Motor neuron (in vitro differentiated cells): ENCODE results near the gene PIK3C2B. TPM values are rescaled to one million over a fixed set of nuclear protein-coding genes. Genes with fewer than 3 reads are reported as not detected.
"Not testable (repeated sequence)": the region's sequence is repeated elsewhere in the genome, so short reads cannot be mapped to it uniquely, and the experiment has no call there.

ENCODE experiments used
- ATAC-seq, 8 experiments: fragments of 200-7000 bp; cut with Tn5 transposase; replicated peaks in 6 of 8; 2 replicates each; pipeline ENCODE4 v1.8.0; 2021; ENCODE audit warnings: mild to moderate bottlenecking in 8 of 8, moderate library complexity in 8 of 8
- H3K27ac ChIP-seq, 2 donors: fragments of 250-450 bp; sonication (Bioruptor Pico); 2 replicates each; pipeline ENCODE4 v1.9.0; 2021; ENCODE audit warnings: antibody characterized with exemption in 2 of 2, mild to moderate bottlenecking in 2 of 2, moderate library complexity in 1 of 2
- H3K4me1 ChIP-seq, 2 donors: fragments of 250-450 bp; sonication (Bioruptor Pico); replicated peaks in 1 of 2; 2 replicates each; pipeline ENCODE4 v1.6.1; 2021; ENCODE audit warnings: antibody characterized with exemption in 2 of 2, mild to moderate bottlenecking in 2 of 2, moderate library complexity in 1 of 2
- H3K4me3 ChIP-seq, 5 donors: fragments of 250-450 bp; sonication (Bioruptor Pico); 2 replicates each; pipeline ENCODE4 v1.9.0; 2021; ENCODE audit warnings: antibody characterized with exemption in 5 of 5, mild to moderate bottlenecking in 5 of 5, moderate library complexity in 4 of 5
- WGBS, 10 experiments: fragments of 450-650 bp; shearing (Covaris generic); methylation state at CpG; one replicate each; pipeline ENCODE4 v1.0.0; 2022; 5-methylcytosine and 5-hydroxymethylcytosine counted together
- in situ Hi-C, 9 experiments: fragments of 400-800 bp; cut with MboI; loops; one replicate each; pipeline ENCODE4 v1.15.0; 2021; ENCODE audit warnings: low sequenced_read_pairs in 9 of 9, low pct_unique_long_range_greater_than_20kb in 2 of 9; ENCODE audit not compliant: unreplicated experiment in 9 of 9
- total RNA-seq, 8 experiments: library from RNA; unstranded; fragments of 300-600 nt; gene quantifications; 2 replicates each; pipeline versions ENCODE4 v1.2.3 to v1.2.4, GENCODE V29; 2022

Gene PIK3C2B
- total RNA-seq, 8 experiments from 2014 or later: 4.6 to 60.2 (median 23.7) TPM

GRCh38 chr1:204487256-204487615 is 7.4 kb downstream of the PIK3C2B start:
- H3K4me3 ChIP-seq: no peak overlapping the region
- 63 to 100% (median 84%) methylated on average over 2 to 5 of the region's 5 CpGs; no CpG with 5 or more reads in 2 of the 10 experiments for whole genome bisulfite sequencing, 10 experiments
- no peak for ATAC-seq
- H3K4me1 ChIP-seq: peaks cover 8 to 26% of the 10 kb centered on the region in 2 donors
- in situ Hi-C loops: no loop called here
- H3K27ac ChIP-seq: no peak overlapping the region

- peaks cover 8 to 26% of the 10 kb centered on the region in 2 donors for H3K4me1 ChIP-seq
- H3K27ac ChIP-seq, in situ Hi-C loops, ATAC-seq, H3K4me3 ChIP-seq: not testable (repeated sequence)
- WGBS, 10 experiments: 70 to 100% (median 92%) methylated on average over 3 to 9 of the region's 9 CpGs; no CpG with 5 or more reads in 1 of the 10 experiments
Observed at GRCh38 chr1:204486513-204487255, 7.9 kb downstream of the PIK3C2B start.

GRCh38 chr1:204483791-204484190 is 10.8 kb downstream of the PIK3C2B start:
- WGBS, 10 experiments: 50 to 95% (median 73%) methylated on average over 2 to 7 of the region's 7 CpGs; no CpG with 5 or more reads in 3 of the 10 experiments
- no peak for ATAC-seq

GRCh38 chr1:204480515-204480914 is 14.1 kb downstream of the PIK3C2B start:
- in situ Hi-C loops: no loop called here
- H3K27ac ChIP-seq: no peak overlapping the region
- peak in 5 of 8 experiments; percentile 49 to 70 (median 68) for ATAC-seq
- H3K4me1 ChIP-seq: peaks cover 18 to 36% of the 10 kb centered on the region in 2 donors
- no peak overlapping the region for H3K4me3 ChIP-seq
- whole genome bisulfite sequencing, 10 experiments: 73 to 100% (median 80%) methylated on average over 2 to 8 of the region's 8 CpGs; no CpG with 5 or more reads in 4 of the 10 experiments

More at GRCh38 chr1:204483791-204484190, 10.8 kb downstream of the PIK3C2B start:
- in situ Hi-C loops: no loop called here
- Histone ChIP-seq H3K27ac (no peak overlapping the region), H3K4me1 (peaks cover 18 to 35% of the 10 kb centered on the region in 2 donors), H3K4me3 (no peak overlapping the region)

GRCh38 chr1:204479387-204480136 is 15.0 kb downstream of the PIK3C2B start:
- peaks cover 18 to 35% of the 10 kb centered on the region in 2 donors for H3K4me1 ChIP-seq
- ATAC-seq: no peak
- WGBS, 10 experiments: 54 to 96% (median 86%) methylated on average over 2 to 12 of the region's 13 CpGs; no CpG with 5 or more reads in 2 of the 10 experiments
- no peak overlapping the region for H3K4me3 ChIP-seq
- in situ Hi-C loops: no loop called here
- H3K27ac ChIP-seq: no peak overlapping the region

- ATAC-seq: no peak
- Histone ChIP-seq H3K27ac (no peak overlapping the region), H3K4me3 (no peak overlapping the region), H3K4me1 (peaks cover 18 to 33% of the 10 kb centered on the region in 2 donors)
- in situ Hi-C loops: no loop called here
- 43 to 100% (median 96%) methylated on average over 1 to 2 of the region's 2 CpGs; no CpG with 5 or more reads in 4 of the 10 experiments for WGBS, 10 experiments
Observed at GRCh38 chr1:204478921-204479320, 15.7 kb downstream of the PIK3C2B start.

GRCh38 chr1:204478172-204478899 is 16.3 kb downstream of the PIK3C2B start:
- H3K27ac ChIP-seq: no peak overlapping the region

GRCh38 chr1:204477036-204477740 is 17.4 kb downstream of the PIK3C2B start:
- WGBS, 10 experiments: 47 to 100% (median 89%) methylated on average over 2 to 5 of the region's 5 CpGs; no CpG with 5 or more reads in 4 of the 10 experiments
- in situ Hi-C loops: no loop called here
- H3K4me1 ChIP-seq: peaks cover 16 to 27% of the 10 kb centered on the region in 2 donors
- ATAC-seq: peak in 2 of 8 experiments; percentile 7 to 11
- H3K27ac ChIP-seq: no peak overlapping the region
- H3K4me3 ChIP-seq: no peak overlapping the region

More at GRCh38 chr1:204478172-204478899, 16.3 kb downstream of the PIK3C2B start:
- in situ Hi-C loops: no loop called here
- H3K4me1 ChIP-seq: peaks cover 18 to 31% of the 10 kb centered on the region in 2 donors
- H3K4me3 ChIP-seq: no peak overlapping the region
- ATAC-seq: peak in 1 of 8 experiments; percentile 15
- WGBS, 10 experiments: 60 to 100% (median 89%) methylated on average over 1 to 5 of the region's 7 CpGs; no CpG with 5 or more reads in 3 of the 10 experiments

GRCh38 chr1:204476563-204476962 is 18.0 kb downstream of the PIK3C2B start:
- no peak for ATAC-seq
- WGBS, 10 experiments: 62 to 93% (median 81%) methylated on average over 1 to 5 of the region's 5 CpGs; no CpG with 5 or more reads in 2 of the 10 experiments
- Histone ChIP-seq H3K27ac (no peak overlapping the region), H3K4me3 (no peak overlapping the region), H3K4me1 (peaks cover 9 to 21% of the 10 kb centered on the region in 2 donors)
- in situ Hi-C loops: no loop called here

GRCh38 chr1:204475656-204476432 is 18.8 kb downstream of the PIK3C2B start:
- 60 to 100% (median 94%) methylated on average over 1 to 8 of the region's 9 CpGs; no CpG with 5 or more reads in 2 of the 10 experiments for WGBS, 10 experiments
- Histone ChIP-seq H3K27ac (no peak overlapping the region), H3K4me1 (peaks cover 2 to 14% of the 10 kb centered on the region in 2 donors), H3K4me3 (no peak overlapping the region)
- in situ Hi-C loops: no loop called here
- ATAC-seq: no peak

GRCh38 chr1:204473400-204473965 is 21.1 kb downstream of the PIK3C2B start:
- in situ Hi-C loops: no loop called here
- 0 to 83% (median 63%) methylated on average over 1 of the region's 1 CpG; no CpG with 5 or more reads in 3 of the 10 experiments for WGBS, 10 experiments
- Histone ChIP-seq H3K4me1 (peaks cover 0 to 3% of the 10 kb centered on the region in 2 donors), H3K4me3 (no peak overlapping the region), H3K27ac (no peak overlapping the region)
- ATAC-seq: peak in 2 of 8 experiments; percentile 35 to 61
